HG02870 (cell line): Measurements from ENCODE around the gene CEP128.

Experiments used
- ATAC-seq: cut with Tn5 transposase; IDR thresholded peaks from one replicate; pipeline ENCODE4 v1.9.1; 2021; ENCODE audit warnings: mild to moderate bottlenecking, moderate library complexity; ENCODE audit not compliant: unreplicated experiment

Gene CEP128

GRCh38 chr14:80695869-80696268, 245.7 kb downstream of the CEP128 start:
- peak; percentile 90 for ATAC-seq

GRCh38 chr14:80692903-80693302, 248.6 kb downstream of the CEP128 start:
- ATAC-seq = no peak

GRCh38 chr14:80681651-80682050, 259.9 kb downstream of the CEP128 start:
- no peak for ATAC-seq

- no peak for ATAC-seq
Observed at GRCh38 chr14:80679273-80679672, 262.3 kb downstream of the CEP128 start.

- no peak for ATAC-seq
Observed at GRCh38 chr14:80678436-80678835, 263.1 kb downstream of the CEP128 start.

GRCh38 chr14:80669426-80669825, 272.1 kb downstream of the CEP128 start:
- no peak for ATAC-seq

- no peak for ATAC-seq
Observed at GRCh38 chr14:80664576-80664975, 277.0 kb downstream of the CEP128 start.

GRCh38 chr14:80663541-80663940, 278.0 kb downstream of the CEP128 start:
- no peak for ATAC-seq

GRCh38 chr14:80659783-80660182, 281.8 kb downstream of the CEP128 start:
- ATAC-seq = no peak

GRCh38 chr14:80658733-80659132, 282.8 kb downstream of the CEP128 start:
- no peak for ATAC-seq

- no peak for ATAC-seq
Observed at GRCh38 chr14:80658155-80658554, 283.4 kb downstream of the CEP128 start.

- ATAC-seq = no peak
Observed at GRCh38 chr14:80653956-80654355, 287.6 kb downstream of the CEP128 start.

GRCh38 chr14:80645667-80646413, 295.7 kb downstream of the CEP128 start:
- no peak for ATAC-seq

- no peak for ATAC-seq
Observed at GRCh38 chr14:80644826-80645225, 296.7 kb downstream of the CEP128 start.

GRCh38 chr14:80638620-80639515, 302.7 kb downstream of the CEP128 start:
- no peak for ATAC-seq

GRCh38 chr14:80637756-80638619, 303.6 kb downstream of the CEP128 start:
- no peak for ATAC-seq

- no peak for ATAC-seq
Observed at GRCh38 chr14:80636071-80636470, 305.5 kb downstream of the CEP128 start.

- ATAC-seq = no peak
Observed at GRCh38 chr14:80634106-80634758, 307.3 kb downstream of the CEP128 start.

- no peak for ATAC-seq
Observed at GRCh38 chr14:80629606-80630005, 311.9 kb downstream of the CEP128 start.

- no peak for ATAC-seq
Observed at GRCh38 chr14:80628547-80628946, 313.0 kb downstream of the CEP128 start.

- ATAC-seq = no peak
Observed at GRCh38 chr14:80627745-80628144, 313.8 kb downstream of the CEP128 start.
